ENCODE results near the gene PXDC1.

PXDC1 gene

GRCh38 chr6:3751077-3751729 is at the start of gene PXDC1:
Gene PXDC1, minus strand, starts transcription at chr6:3751713. Its CDS starts 182 bp downstream, at chr6:3751531.
- DNase-seq, result peak; percentile 27

GRCh38 chr6:3800850-3801591 is 49.5 kb upstream of the PXDC1 start:
- DNase-seq, result no peak

- DNase-seq, result no peak
Measured at GRCh38 chr6:3799719-3800118, 48.2 kb upstream of the PXDC1 start.

GRCh38 chr6:3798055-3798919 is 46.8 kb upstream of the PXDC1 start:
- DNase-seq, result no peak

GRCh38 chr6:3797231-3798054 is 45.9 kb upstream of the PXDC1 start:
- DNase-seq, result no peak

- DNase-seq, result no peak
Measured at GRCh38 chr6:3796719-3797041, 45.2 kb upstream of the PXDC1 start.

GRCh38 chr6:3795836-3796718 is 44.6 kb upstream of the PXDC1 start:
- DNase-seq, result no peak

- no peak for DNase-seq
Measured at GRCh38 chr6:3794092-3794491, 42.6 kb upstream of the PXDC1 start.

GRCh38 chr6:3793545-3793944 is 42.0 kb upstream of the PXDC1 start:
- no peak for DNase-seq

GRCh38 chr6:3791526-3792203 is 40.2 kb upstream of the PXDC1 start:
- DNase-seq, result no peak

- no peak for DNase-seq
Measured at GRCh38 chr6:3789896-3790558, 38.5 kb upstream of the PXDC1 start.

- no peak for DNase-seq
Measured at GRCh38 chr6:3789018-3789895, 37.7 kb upstream of the PXDC1 start.

GRCh38 chr6:3788408-3789017 is 37.0 kb upstream of the PXDC1 start:
- DNase-seq, result no peak

- DNase-seq, result no peak
Measured at GRCh38 chr6:3786141-3786540, 34.6 kb upstream of the PXDC1 start.

- DNase-seq, result no peak
Measured at GRCh38 chr6:3785745-3786098, 34.2 kb upstream of the PXDC1 start.

- no peak for DNase-seq
Measured at GRCh38 chr6:3784885-3785744, 33.6 kb upstream of the PXDC1 start.

GRCh38 chr6:3784423-3784822 is 32.9 kb upstream of the PXDC1 start:
- no peak for DNase-seq
